Stimulated activated CD4-positive, alpha-beta T cell treated with anti-CD3 and anti-CD28 coated beads, Interleukin-12 subunit alpha, Interleukin-12 subunit beta, amount 100 ng/mL, for 48 hours (primary cell): ENCODE measurements around the gene PIP5K1A.
"Not testable (repeated sequence)": the region's sequence is repeated elsewhere in the genome, so short reads cannot be mapped to it uniquely, and the experiment has no call there.

Source experiments
- DNase-seq, 3 donors: peaks; one replicate each; pipeline ENCODE4 v3.0.0-alpha.2; 2020; ENCODE audit warnings: low read depth in 2 of 3, low spot score in 1 of 3

PIP5K1A gene

GRCh38 chr1:151192047-151192446 is 6.3 kb upstream of the PIP5K1A start:
- DNase-seq = no peak

DNA sequence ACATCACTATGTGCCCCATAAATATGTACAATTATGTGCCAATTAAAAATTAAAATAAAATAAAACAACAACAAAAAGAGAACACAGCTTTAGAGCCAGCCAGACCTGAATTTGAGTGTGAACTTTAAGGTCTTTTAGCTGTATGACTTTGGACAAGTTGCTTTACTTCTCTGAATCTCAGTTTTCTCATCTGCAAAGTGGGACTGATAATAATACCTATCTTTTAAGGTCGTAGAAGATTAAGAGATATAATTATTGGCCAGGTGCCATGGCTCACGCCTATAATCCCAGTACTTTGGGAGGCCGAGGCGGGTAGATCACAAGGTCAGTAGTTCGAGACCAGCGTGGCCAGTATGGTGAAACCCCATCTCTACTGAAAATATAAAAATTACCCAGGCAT is 5.0 kb upstream of the PIP5K1A start:
- DNase-seq = no peak

DNA sequence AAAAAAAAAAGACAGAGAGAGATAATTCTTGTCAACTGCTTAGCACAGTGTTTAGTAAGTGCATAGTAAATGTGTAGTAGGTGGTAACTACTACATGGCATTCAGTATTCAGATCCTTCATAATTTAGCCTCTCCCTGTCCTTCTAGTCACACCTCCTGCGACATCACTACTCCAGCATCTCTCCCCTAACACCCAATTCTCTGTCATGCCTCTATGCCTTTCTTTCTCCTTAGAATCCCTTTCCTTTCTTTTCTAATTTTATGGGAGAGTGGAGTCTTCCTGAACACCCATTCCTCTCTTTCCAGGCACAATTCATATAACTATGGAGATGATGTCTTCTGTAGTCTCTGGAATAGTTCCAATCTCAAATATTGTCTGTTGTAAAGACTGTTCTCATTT is 4.5 kb upstream of the PIP5K1A start:
- no peak for DNase-seq

DNA sequence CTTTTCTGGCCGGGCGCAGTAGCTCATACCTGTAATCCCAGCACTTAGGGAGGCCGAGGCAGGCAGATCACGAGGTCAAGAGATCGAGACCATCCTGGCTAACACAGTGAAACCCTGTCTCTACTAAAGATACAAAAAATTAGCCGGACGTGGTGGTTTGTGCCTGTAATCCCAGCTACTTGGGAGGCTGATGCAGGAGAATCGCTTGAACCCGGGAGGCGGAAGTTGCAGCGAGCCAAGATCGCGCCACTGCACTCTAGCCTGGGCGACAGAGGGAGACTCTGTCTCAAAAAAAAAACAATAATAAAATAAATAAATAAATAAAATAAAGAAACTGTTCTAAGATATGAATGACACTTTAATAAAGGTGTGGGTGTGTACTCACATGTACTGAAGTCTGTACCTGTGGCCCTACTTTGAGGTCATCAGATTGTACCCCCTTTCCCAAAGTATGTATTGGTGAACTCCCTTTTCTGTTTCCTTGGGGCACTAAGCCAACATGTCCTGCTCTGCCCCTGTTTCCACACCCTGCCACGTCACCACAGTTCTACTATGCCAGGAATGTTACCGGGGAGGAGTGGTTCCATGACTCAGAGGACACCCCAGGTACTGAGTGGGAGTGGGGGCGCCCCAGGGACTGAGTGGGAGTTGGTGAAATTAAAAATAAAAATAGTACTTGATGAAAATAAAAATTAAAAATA is 3.3 kb upstream of the PIP5K1A start:
- DNase-seq = not testable (repeated sequence)

GRCh38 chr1:151196292-151196800 is 2.0 kb upstream of the PIP5K1A start:
- DNase-seq = peak in 2 of 3 donors; percentile 43 to 46

GRCh38 chr1:151197863-151198253 is 494 bp upstream of the PIP5K1A start:
- no peak for DNase-seq

- peak in 1 of 3 donors; percentile 33 for DNase-seq
Measured at GRCh38 chr1:151199873-151200581, 1.7 kb downstream of the PIP5K1A start.

DNA sequence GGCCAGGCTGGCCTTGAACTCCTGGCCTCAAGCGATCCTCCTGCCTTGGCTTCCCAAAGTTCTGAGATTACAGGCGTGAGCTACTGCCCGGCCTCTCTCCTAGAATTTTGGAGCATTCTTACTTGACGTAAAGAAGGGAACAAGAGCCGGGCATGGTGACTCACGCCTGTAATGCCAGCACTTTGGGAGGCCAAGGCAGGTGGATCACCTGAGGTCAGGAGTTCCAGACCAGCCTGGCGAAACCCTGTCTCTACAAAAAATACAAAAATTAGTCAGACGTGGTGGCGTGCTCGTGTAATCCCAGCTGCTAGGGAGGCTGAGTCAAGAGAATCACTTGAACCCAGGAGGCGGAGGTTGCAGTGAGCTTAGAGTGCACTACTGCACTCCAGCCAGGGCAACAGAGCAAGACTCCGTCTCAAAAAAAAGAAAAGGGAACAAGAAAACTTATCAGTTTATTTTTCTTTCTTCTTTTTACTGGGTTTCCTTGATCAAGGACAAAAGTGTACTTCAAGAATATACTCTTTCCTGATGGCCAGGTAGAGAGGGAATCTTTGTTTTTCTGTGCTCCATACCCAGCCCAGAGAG is 7.1 kb downstream of the PIP5K1A start:
- not testable (repeated sequence) for DNase-seq

GRCh38 chr1:151210830-151211229 is 12.5 kb downstream of the PIP5K1A start:
- no peak for DNase-seq

GRCh38 chr1:151211972-151212705 is 13.8 kb downstream of the PIP5K1A start:
- DNase-seq = no peak

DNA sequence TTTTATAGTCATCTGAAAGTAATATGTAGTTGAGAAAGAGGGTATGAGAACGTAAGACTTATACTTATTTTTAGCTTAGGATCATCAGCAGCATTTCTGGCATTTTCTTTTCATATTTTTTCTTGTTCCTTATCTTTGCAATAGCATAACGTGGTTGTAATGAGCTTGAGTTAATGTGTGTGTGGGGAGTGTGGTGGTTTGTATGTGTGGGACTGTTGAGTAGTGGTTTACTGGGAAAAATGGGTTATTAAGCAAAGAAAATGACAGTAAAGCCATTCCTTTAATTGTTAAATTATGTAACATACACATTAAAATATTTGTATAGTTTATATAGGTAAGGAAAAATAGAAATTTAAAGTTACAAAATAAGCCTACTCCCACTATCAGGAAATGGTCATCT is 15.2 kb downstream of the PIP5K1A start:
- no peak for DNase-seq

DNA sequence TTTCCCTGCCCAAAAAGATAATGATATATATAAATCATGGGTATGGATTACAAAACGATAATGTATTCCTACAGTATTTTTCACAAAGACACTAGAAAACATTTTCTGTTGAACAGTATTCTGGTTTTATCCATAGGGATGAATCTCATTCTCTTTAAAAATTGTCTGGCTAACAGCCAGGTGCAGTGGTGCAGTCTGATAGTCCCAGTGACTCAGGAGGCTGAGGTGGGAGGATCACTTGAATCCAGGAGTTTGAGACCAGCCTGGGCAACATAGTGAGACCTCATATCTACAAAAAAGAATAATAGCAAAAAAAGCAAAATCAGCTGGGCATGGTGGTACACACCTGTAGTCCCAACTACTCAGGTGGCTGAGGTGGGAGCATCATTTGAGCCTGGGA is 23.3 kb downstream of the PIP5K1A start:
- DNase-seq = no peak

GRCh38 chr1:151222130-151222529 is 23.8 kb downstream of the PIP5K1A start:
- no peak for DNase-seq

- DNase-seq = no peak
Measured at GRCh38 chr1:151235235-151235634, 36.9 kb downstream of the PIP5K1A start.

DNA sequence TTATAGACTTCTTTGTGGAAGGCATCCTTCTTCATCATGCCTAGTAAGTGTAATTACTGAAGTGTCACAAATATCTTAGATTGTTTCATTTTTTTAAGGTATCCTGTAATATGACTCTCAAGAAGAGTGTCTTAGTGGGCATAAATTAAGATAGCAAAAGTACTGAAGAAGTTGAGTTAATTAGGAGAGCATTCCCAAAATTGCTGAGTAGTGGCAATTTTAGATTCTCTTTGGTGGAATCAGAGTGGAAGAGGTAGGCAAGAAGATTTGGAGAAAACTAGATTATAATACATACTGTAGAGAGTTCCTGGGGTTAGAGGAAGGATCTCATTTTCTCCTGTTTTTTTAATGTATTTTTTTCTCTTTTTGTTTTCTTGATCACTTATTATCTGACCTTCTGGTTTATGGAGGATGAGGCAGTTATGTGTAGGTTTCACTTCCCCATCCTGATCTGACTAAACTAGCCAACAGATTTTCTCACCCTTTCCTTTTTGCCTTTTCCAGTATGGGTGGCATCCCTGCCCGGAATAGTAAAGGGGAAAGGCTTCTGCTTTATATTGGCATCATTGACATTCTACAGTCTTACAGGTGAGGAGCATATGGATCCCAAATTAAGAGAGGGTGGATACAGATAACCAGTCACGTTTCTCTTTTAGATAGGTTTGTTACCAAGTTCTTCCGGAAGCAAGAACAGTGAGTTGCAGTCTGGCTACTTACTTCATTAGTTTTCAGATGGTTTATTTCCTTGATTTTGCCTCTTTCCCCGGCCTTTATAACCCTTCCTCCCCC is 39.5 kb downstream of the PIP5K1A start:
- no peak for DNase-seq

GRCh38 chr1:151238467-151238739 is 40.1 kb downstream of the PIP5K1A start:
- DNase-seq = no peak

- DNase-seq = no peak
Measured at GRCh38 chr1:151242442-151242841, 44.1 kb downstream of the PIP5K1A start.

DNA sequence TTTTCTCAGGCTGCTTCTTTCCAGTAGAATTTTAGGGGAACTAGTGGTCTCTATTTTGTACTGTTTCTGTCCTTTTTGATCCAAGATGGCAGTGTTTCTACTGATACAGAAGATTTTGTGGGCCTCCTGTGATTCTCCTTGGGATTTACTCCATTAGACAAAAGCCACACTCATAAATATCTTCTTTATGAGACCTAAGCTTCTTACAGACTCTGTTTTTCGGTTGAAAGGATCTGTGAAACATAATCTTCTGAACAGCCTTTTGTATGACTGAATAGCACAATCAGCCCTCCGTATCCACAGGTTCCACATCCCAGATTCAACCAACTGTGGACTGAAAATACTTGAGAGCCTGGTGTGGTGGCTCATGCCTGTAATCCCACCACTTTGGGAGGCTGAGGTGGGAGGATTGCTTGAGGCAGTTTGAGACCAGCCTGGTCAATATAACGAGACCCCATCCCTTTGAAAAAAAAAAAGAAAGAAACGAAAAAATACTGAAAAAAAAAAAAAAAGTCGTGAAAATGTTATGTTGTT is 45.4 kb downstream of the PIP5K1A start:
- DNase-seq = no peak

DNA sequence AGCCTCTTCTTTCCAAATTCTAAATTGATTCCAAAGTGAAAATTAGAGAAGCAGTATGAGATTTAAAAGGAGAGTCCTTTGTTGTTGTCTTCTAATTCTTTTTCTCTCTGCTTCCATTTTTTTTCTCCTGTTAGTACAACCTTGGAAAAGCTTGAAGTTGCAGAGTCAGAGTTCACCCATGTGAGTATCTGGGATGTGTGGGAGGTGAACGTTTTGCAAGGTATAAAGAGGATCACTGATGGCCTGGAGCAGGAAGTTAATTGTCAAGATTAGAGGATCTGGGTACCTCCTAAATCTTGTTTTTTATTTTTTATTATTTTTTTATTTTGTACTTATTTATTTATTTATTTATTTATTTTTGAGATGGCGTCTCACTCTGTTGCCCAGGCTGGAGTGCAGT is 48.4 kb downstream of the PIP5K1A start:
- no peak for DNase-seq

DNA sequence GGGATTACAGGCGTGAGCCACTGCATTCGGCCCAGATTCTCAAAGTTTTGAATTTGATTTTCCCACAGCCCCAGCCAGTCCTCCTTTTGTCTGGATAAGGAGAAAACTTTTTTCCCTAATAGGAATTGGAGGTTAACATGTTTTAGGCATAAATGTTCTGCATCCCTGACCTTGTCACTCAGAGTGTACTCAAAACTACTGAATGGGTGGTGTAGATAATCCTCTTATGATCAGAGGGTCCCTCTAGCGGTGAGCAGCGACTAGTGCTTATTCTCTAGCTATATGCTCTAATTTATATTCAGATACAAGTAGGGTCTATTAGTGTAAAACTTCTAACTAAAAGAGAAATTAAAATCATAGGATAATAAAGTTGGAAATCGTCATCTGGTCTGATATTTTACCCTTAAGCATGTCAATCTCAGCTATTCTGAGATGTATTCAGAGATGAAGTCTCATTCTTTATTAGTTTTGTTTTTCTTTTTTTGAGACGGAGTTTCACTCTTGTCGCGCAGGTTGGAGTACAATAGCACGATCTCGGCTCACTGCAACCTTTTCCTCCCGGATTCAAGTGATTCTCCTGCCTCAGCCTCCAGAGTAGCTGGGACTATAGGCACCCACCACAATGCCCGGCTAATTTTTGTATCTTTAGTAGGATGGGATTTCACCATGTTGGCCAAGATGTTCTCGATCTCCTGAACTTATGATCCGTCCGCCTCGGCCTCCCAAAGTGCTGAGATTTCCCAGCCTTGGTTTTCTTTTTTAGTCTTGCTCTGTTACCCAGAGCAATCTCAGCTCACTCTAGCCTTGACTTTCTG is 53.5 kb downstream of the PIP5K1A start:
- DNase-seq = peak; percentile 41 to 69 (median 50)
